Measurements from ENCODE around the gene CCND1.
A peak's percentile ranks its signal among the peaks of the same experiment; 100 is the strongest.

The CCND1 gene

DNA sequence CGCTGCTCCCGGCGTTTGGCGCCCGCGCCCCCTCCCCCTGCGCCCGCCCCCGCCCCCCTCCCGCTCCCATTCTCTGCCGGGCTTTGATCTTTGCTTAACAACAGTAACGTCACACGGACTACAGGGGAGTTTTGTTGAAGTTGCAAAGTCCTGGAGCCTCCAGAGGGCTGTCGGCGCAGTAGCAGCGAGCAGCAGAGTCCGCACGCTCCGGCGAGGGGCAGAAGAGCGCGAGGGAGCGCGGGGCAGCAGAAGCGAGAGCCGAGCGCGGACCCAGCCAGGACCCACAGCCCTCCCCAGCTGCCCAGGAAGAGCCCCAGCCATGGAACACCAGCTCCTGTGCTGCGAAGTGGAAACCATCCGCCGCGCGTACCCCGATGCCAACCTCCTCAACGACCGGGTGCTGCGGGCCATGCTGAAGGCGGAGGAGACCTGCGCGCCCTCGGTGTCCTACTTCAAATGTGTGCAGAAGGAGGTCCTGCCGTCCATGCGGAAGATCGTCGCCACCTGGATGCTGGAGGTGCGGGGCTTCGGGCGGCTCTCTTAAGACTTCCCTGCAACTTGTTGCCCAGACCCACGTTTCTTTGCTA, at the start of gene CCND1:
Gene CCND1, plus strand, starts transcription at position 162 of the 587 bp plus-strand sequence. Its CDS starts 158 bp downstream, at position 320.
- peak in 1 of 2 donors; percentile 32 for DNase-seq (ENCODE audit: low read depth in 2 of 2)

DNA sequence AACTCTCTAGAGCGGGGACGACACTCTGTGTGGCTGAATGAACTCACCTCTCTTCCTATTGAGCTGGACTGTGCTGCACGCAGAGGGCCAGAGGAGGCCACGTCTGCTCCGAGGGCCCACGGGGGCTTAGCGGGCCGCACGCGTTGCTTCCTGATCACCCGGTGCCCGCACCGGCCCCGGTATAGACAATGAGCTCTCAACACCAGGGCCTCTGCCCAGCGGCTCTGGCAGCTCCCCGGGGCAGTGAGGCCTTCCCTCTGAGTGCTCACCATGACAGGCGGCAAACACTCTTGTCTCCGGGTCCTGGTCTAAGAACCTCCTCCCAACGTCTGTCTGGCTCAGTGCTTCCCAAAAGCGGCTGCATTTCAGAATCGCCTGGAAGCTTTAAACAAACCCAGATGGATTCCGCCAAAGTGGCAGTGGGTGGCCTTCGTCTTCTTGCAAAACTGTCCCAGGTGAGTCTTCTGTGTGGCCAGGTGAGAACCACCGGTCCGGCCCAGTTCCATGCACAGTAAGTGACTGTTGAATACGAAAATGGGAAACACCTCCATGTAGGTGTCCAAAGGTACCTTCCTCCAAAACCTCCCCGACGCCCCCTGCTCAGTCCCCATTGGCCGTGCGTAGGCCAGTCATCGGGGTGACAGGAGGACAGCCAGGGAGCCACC, 47.8 kb upstream of the CCND1 start:
- DNase-seq (ENCODE audit: low read depth in 2 of 2) = no peak

DNA sequence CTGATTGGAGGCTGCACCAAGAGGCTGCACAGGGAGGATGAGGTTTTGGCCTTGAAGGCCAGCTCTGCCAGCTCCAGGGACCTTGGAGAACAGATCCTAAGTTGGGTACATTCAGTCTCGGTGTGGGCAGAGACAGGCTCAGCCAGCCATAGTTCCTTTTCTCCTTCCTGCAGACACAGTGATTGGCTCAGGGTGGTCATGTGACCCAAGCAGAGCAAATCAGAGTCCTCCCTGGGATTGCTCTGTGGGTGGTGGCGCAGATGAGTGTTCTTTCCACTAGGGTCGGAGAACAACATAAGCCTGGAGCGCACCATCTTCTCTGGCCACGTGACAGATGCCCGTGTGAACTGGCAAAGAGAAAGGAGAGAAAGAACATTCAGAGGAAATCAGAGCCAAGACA, 47.1 kb upstream of the CCND1 start:
- no peak for DNase-seq (ENCODE audit: low read depth in 2 of 2)

DNA sequence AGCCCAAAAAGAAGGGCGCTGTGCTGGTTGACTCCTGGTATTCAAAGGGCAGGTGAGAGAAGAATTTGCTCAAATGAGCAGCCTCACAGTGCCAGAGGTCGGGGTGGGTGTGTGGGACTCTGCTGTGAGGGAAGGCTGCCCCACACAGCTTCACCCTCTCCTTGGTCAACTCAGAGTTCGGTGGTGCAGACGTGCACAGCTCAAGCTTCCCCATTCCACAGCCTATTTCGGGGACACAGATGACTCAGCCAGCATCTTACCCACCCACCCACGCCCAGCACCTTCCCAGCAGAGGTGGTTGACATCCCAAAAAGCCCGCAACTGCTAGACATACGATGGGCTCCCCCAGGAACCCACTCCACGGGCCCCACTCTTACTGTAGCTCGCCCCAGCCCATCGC, 46.5 kb upstream of the CCND1 start:
- DNase-seq (ENCODE audit: low read depth in 2 of 2) = no peak

DNA sequence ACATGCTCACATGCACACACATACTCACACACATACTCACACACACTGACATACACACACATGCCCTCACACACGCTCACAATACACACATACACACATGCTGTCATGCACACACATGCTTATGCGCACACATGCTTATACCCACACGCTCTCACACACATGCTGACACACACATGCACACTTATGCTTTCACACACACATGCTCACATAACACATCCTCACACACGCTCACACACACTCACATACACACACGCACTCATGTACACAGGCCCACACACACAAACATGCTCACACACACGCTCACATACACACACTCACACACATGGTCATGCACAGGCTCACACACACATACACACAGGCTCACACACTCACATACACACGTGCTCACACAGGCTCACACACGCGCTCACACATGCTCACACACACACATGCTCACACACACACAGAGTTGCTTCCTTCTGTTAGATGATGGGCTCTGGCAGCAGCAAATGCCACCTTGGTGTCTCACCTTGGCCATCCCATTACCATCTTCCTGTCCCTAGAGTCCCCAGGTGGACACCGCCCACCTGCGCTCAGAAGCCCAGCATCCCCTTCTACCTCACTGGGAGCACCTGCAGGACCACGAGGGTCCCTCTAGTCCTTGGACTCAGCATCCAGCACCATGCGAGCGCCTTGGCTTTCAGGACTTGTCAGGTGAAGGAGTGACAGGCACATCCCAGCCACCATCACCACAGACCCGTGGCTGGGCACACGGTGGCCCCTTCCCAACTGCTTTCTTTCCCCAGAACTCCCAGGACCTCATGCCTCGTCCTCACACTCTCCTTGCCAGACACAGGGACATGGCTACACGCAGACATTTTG, 44.9 kb upstream of the CCND1 start:
- no peak for DNase-seq (ENCODE audit: low read depth in 2 of 2)

DNA sequence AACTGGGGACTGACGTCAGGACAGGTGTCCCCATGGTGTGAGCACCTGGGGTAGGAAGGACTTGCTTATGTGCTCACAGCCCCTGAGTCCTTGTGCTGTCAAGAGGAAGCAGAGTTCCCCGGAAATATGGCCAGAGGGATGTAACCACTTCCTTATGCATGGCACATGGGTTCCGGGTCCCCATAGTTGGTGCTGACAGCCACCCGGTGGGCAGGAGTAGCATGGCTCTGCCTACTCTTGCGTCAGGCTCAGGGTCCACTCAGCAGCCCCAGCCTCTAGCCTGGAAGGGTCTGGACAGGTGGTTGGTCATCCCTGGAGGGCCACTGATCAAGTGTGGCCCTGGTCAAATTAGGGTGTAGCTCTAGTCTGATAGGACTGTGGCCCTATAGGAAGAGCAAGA, 42.8 kb upstream of the CCND1 start:
- no peak for DNase-seq (ENCODE audit: low read depth in 2 of 2)

DNA sequence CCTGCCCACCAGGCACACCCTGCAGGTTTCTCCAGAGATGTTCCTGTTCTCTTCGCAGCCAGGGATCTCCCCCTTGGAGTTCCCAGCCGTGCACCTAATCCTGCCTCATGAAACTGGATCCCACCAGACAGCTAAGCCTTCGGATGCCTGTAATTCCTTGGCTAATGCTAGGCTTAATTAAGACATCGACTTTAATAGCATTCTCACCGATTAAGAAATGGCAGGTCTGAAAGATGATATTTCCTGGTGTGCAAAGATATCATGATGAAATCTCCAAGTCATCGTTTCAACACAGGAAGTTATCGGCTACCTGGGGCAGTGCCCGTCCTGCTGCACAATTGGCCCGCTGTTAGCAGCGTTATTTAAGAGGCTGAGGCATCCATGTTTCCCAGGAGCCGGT, 41.5 kb upstream of the CCND1 start:
- no peak for DNase-seq (ENCODE audit: low read depth in 2 of 2)

DNA sequence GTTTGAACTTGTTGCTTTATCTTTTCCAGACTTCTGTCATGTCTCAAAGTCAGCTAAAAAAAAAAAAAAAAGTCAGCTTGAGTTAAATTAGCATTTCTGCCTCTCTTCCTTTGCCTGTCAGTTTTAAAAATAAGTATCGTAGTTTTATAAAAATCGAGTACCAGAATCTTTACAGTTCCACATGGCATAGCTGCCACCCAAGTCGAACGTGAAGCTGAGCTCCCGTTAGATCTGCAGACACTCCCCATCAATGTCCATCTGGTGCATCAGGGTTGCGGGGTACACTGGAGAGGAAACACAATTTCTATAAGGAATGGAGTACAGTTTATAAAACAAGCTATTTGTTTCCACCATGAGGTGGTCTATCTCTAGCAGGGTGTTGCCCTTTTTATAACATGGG, 41.0 kb upstream of the CCND1 start:
- DNase-seq (ENCODE audit: low read depth in 2 of 2) = no peak

DNA sequence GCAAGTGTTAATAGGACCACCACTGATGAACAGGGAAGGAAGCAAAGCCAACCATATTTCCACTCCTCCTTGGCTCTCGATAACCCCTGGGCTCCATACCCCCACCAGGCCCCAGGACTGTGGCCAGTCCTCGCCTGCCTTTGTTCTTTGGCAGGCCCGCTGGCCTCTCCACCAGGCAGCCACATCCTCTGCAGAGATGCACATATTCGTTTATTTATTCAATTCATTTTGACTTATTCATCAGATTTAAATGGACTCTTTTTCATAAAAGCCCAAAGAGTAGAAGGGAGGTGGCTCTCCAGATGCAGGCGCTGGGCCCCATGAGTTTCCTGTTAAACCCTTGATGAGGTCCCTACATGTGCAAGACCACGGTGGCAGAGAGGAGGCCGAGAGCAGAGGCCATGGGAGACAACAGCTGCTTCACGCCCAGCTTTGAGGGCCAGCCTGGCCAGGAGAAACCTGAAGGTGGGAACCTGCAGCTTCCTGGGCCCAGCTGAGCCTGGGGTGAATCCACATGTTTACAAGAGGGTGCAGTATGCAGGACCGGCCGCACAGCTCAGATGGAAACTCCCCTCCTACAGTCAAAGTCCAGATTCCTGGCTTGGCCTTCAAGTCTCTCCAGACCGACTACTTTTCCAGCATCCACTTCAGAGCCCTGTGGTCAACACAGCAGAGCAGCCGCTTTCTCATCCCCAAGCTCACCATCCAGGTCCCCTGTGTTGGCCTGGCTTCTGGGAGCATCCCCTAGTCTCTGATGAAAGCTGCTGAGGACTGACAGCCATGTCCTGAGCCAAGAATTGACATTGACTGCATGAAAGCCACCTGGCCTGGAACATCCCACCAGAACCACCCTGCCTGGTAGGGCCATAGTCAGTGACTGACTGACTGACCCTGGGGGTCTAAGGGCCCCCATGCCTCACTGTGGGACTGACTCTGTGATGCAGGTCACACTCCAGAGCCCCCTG, 39.7 kb upstream of the CCND1 start:
- no peak for DNase-seq (ENCODE audit: low read depth in 2 of 2)

DNA sequence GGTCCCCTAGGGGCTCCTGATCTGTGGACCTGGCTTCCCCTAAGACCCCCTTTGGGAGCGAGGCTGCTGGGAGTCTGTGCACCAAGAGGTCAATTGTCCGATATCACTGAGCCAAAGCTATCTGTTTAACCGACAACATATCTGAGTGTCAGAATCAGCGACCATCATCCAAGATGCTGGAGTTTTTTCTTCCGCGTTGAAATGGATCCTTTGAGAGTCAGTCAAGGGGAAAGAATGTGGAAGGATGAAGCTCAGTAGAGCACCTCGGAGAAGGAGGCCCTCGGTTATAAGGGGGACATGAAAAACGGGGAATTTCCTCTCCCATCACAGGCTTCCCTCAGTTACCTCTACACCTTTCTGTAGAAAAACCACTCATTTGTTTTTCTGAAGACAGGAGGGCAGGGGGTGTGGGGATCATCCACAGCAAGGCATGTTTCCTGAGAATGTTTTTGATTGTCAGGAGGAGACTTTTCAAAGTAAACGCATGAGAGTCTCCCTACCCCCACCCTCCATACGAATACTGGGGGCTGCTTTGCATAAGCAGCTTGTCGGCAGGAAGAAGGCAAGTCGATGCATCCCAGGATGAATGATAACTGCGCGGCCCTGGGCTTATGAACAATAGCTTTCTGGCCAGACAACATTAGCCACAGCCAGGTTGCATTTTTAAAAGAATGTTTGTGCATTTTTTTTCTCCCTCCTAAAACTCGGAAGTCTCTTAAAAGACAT, 37.7 kb upstream of the CCND1 start:
- DNase-seq (ENCODE audit: low read depth in 2 of 2) = no peak

DNA sequence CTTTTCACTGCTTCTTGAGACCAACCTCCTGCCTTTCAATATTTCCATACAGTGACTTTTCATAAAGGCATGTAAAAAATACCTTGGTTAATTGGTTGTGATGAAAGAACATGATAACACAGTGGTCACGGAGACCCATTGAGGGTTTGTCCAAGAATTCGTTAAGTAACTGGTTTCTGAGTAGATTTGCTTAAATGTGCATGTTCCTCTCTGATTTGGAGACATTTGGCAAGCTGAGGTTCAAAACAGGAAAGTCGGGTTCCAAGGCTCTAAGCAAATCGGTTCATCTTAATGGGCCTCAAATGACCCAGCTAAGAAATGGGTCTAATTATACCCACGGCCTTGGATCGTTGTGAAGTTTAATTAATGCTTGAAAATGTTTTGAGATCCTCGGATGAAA, 36.9 kb upstream of the CCND1 start:
- DNase-seq (ENCODE audit: low read depth in 2 of 2) = no peak

DNA sequence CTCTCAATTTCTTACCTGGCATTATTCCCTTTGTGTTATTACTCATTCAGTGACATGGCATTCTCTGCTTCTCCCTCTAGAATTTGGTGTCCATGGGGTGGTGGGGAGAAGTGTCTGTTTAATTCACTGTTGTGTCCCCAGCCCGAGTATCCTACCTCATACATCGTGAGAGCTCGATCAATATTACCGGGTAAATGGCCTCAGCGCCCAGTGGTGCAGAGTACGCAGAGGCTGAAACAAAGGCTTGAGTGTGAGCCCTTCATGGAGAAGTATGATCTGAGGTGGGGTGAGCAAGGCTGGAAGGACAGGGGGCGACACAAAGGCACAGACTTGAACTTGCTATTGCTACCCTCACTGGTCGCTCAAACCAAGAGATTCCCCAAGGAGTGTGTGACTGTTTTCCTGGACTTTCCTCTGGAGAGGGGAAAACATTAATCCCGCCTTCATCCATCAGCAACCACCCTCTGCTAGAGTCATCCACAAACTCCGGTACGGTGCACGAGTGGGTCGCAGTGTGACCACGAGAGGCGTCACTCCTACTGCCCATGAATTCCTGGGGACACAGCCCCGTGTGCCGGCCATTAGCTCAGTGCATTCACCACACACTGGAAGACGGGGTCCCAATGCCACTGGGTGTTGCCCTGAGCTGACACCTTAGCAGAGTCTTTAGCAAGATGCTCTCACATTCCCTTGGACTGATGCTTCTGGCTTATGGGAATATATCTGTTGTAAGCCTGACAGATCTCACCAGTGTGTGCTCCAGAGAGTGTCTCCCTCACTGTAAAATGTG, 35.0 kb upstream of the CCND1 start:
- DNase-seq (ENCODE audit: low read depth in 2 of 2) = no peak

DNA sequence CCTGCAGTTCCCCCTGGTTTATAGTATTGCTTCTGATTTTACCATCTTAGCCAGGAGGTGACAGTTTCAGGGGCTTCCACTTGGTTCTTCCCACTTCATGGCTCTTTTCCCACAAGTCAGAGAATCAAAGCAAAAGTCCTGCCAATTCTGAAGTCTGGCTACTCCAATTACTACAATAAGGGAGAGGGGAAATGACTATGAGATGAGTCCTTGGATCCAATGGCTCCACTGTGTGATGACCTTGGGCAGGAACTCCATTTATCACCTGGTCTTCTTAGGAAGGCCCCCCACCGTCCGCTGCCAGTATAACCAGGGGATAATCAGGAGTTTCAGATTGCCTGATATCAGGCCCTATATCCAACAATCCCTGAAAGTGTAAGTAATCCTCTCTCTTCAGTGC, 31.6 kb upstream of the CCND1 start:
- DNase-seq (ENCODE audit: low read depth in 2 of 2) = no peak

DNA sequence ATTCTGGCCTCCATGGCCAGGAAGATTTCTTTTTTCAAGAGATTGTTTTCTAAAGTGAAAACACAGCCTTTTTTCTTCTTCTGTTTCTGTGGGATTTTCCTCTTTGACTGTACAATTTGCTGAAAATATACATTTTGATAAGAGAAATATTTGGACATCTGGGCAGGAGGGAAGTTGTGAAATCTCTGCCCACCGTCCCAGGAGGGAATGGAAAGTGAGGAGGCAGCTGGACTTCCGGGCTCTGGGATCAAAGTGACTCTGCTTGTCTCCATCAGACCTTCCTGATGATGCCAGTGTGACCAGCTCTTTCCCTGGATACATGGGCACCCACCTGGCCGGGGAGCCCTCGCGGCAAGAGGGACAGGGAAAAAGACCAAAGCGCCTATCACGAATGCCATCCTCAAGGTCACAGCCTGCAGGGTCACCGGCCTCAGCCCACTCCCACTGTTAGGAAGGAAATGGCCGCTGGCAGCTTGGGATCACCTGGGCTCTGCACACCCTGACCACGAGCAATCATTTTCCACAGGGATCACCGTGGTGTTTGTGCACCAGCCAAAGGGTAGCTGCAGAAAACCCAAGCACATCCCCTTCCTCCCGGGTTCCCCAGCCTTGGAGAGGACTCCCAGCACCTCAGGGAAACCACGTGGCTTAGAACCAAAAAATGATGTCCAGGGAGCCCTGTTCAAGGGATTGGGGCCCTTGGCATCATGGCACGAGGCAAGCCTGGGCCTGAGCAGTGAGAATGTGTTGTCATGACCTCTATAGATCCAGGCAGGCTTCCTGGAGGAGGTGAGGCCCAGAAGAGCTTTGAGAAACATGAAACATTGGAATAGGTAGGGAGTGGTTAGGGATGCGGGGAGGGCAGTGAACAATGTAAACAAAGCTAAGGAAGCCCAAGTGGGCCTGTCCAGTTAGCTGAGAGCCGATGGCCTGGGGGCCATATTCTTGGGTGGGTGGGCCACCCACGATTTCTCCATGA, 29.1 kb upstream of the CCND1 start:
- no peak for DNase-seq (ENCODE audit: low read depth in 2 of 2)

DNA sequence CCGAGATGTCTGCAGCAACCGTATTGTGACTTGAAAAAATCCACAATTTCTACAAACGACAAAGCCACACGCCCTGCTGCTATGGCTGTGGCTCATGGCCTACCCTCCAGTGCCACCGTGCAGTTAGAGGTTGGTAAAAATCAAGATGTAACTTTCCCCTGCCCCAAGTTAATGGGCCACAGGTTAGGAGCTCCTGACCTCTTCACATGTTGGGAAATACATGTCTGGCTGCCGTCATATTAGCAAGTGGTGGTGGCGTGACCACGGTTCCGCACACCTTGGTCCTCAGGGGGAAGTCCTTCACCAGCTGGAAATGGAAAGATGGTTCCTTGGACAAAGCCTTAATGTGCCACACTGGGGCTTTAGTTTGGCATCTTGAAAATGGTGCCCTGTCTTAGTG, 27.4 kb upstream of the CCND1 start:
- DNase-seq (ENCODE audit: low read depth in 2 of 2) = no peak

DNA sequence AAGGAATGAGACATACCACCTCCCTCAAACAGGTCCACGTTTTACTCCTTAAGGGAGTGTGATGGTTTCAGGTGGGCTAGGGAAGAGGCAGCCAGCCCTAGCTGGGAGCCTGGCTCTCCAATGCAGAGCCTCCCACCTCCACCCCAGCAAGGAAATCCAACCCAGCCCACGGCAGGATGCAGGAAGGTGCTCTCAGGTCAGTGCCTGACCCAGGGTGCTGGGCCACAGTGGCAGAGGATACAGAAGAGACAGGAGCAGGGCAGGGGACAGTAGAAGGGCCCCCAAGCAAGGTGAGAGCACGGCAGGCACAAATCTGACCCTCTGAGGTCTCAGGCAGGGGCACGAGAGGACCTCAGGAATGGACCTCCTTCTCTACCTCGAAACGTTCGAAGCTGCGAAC, 26.9 kb upstream of the CCND1 start:
- no peak for DNase-seq (ENCODE audit: low read depth in 2 of 2)

DNA sequence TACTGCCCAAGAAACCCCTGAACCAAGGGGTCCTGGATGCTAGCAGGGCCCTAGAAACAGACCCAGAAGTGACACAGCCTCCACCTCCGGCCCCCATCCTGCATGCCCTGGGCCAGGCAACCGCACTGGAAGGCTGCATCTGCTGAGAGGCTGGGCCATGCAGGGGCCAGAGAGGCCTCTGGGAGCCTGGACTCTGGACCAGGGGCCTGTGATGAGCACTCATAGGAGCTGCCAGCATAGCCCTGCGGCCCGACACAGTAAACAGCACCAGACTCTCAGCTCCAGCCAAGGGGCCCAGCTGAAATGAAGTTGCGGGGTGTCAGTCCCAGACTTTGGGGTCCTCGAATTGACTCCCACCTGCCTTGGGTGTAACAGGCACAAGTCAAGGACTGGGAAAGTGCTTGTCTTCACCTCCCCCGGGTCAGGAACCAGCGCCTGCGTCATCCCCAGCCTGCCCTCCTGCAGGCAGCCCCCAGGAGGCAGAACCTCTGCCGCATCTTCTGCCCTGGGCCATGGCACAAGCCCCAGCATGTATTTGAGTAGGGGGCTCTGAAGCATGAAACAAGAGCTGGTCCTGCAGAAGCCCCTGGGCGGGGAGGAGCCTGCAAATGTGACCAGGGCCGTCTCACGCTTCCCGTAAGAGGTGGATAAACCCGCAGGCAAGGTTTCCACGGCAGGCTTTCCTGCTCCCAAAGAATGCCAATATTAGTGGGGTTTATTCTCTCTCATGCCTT, 25.2 kb upstream of the CCND1 start:
- no peak for DNase-seq (ENCODE audit: low read depth in 2 of 2)

DNA sequence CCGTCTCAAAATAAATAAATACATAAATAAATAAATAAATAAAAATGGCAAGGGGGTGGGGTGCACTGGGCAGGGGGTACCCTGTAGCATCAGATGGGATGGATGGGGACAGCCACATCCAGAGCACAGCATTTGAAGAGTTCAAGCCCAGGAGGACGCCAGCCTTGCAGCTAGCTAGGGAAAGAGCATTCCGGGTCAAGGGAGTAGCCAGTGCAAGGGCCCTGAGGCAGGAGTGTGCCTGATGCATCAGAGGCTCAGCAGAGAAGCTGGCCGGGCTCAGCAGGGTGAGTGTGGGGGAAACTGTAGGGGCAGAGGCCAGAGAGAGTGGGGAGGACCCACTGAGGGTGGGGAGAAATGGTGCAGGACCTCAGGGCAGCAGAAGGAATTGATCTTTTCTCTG, 23.7 kb upstream of the CCND1 start:
- DNase-seq (ENCODE audit: low read depth in 2 of 2) = no peak
